ENCODE data around the gene DDX20. TPM values are rescaled to one million over a fixed set of nuclear protein-coding genes. Genes with fewer than 3 reads are reported as not detected.

The DDX20 gene
- total and polyA plus RNA-seq, 2 donors, result 10.9 to 17.8 TPM

GRCh38 chr1:111770916-111771315 lies 15.2 kb downstream of the DDX20 start:
- H3K9me3 ChIP-seq (ENCODE audit: control insufficient read depth in 2 of 2, insufficient read depth in 1 of 2, low read length in 1 of 2), result no peaks in the 10 kb centered on the region
- H3K36me3 ChIP-seq (ENCODE audit: control insufficient read depth in 2 of 2, insufficient read depth in 2 of 2, low read length in 1 of 2), result peaks cover 7 to 19% of the 10 kb centered on the region in 2 donors
- no peaks in the 10 kb centered on the region for H3K4me1 ChIP-seq (ENCODE audit: control insufficient read depth in 2 of 2, insufficient read depth in 2 of 2, low read length in 2 of 2)
- WGBS, result 98% methylated on average over 4 of the region's 4 CpGs
- no peak for DNase-seq (ENCODE audit: low read depth in 6 of 9, low spot score in 9 of 9)
- H3K27me3 ChIP-seq (ENCODE audit: control insufficient read depth in 2 of 2, insufficient read depth in 1 of 2, low read length in 1 of 2), result no peaks in the 10 kb centered on the region
- H3K4me3 ChIP-seq (ENCODE audit: low read length in 2 of 2), result no peak overlapping the region
- H3K27ac ChIP-seq (ENCODE audit: low read depth in 1 of 2, low read length in 1 of 2), result no peak overlapping the region

GRCh38 chr1:111775966-111776365 lies 20.3 kb downstream of the DDX20 start:
- H3K36me3 ChIP-seq (ENCODE audit: control insufficient read depth in 2 of 2, insufficient read depth in 2 of 2, low read length in 1 of 2), result no peaks in the 10 kb centered on the region
- 96% methylated on average over 9 of the region's 9 CpGs for WGBS
- no peaks in the 10 kb centered on the region for H3K9me3 ChIP-seq (ENCODE audit: control insufficient read depth in 2 of 2, insufficient read depth in 1 of 2, low read length in 1 of 2)
- no peak overlapping the region for H3K27ac ChIP-seq (ENCODE audit: low read depth in 1 of 2, low read length in 1 of 2)
- no peak for DNase-seq (ENCODE audit: low read depth in 6 of 9, low spot score in 9 of 9)
- peaks cover 0 to 10% of the 10 kb centered on the region in 2 donors for H3K27me3 ChIP-seq (ENCODE audit: control insufficient read depth in 2 of 2, insufficient read depth in 1 of 2, low read length in 1 of 2)
- H3K4me3 ChIP-seq (ENCODE audit: low read length in 2 of 2), result no peak overlapping the region
- no peaks in the 10 kb centered on the region for H3K4me1 ChIP-seq (ENCODE audit: control insufficient read depth in 2 of 2, insufficient read depth in 2 of 2, low read length in 2 of 2)

GRCh38 chr1:111776391-111776790 lies 20.7 kb downstream of the DDX20 start:
- WGBS, result 97% methylated on average over 2 of the region's 2 CpGs
- no peaks in the 10 kb centered on the region for H3K4me1 ChIP-seq (ENCODE audit: control insufficient read depth in 2 of 2, insufficient read depth in 2 of 2, low read length in 2 of 2)
- no peaks in the 10 kb centered on the region for H3K36me3 ChIP-seq (ENCODE audit: control insufficient read depth in 2 of 2, insufficient read depth in 2 of 2, low read length in 1 of 2)
- peaks cover 0 to 10% of the 10 kb centered on the region in 2 donors for H3K27me3 ChIP-seq (ENCODE audit: control insufficient read depth in 2 of 2, insufficient read depth in 1 of 2, low read length in 1 of 2)
- H3K9me3 ChIP-seq (ENCODE audit: control insufficient read depth in 2 of 2, insufficient read depth in 1 of 2, low read length in 1 of 2), result no peaks in the 10 kb centered on the region
- H3K27ac ChIP-seq (ENCODE audit: low read depth in 1 of 2, low read length in 1 of 2), result no peak overlapping the region
- no peak overlapping the region for H3K4me3 ChIP-seq (ENCODE audit: low read length in 2 of 2)
- DNase-seq (ENCODE audit: low read depth in 6 of 9, low spot score in 9 of 9), result no peak

DNA sequence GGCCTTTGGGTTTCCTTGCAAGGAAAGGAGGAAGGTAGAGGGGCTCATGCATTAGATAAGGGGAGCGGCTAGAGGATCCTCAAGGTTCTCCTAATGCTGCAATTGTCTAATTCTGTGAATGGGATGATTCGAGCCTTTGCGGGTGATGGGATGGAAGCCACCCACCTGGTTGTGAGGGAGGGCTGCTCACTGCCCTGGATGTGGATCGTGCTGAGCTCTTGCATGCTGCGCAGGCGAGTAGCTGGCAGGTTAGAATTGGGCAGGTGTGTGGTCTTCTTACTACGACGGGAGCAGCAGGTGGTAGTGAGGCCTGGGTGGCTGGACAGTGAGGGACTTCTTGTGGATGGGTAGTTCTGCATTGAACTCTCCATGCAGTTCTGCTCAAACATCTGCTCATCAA lies 21.2 kb downstream of the DDX20 start:
- WGBS, result over 99% methylated on average over 8 of the region's 8 CpGs
- H3K4me1 ChIP-seq (ENCODE audit: control insufficient read depth in 2 of 2, insufficient read depth in 2 of 2, low read length in 2 of 2), result no peaks in the 10 kb centered on the region
- no peak overlapping the region for H3K4me3 ChIP-seq (ENCODE audit: low read length in 2 of 2)
- DNase-seq (ENCODE audit: low read depth in 6 of 9, low spot score in 9 of 9), result no peak
- no peaks in the 10 kb centered on the region for H3K9me3 ChIP-seq (ENCODE audit: control insufficient read depth in 2 of 2, insufficient read depth in 1 of 2, low read length in 1 of 2)
- H3K27ac ChIP-seq (ENCODE audit: low read depth in 1 of 2, low read length in 1 of 2), result no peak overlapping the region
- H3K36me3 ChIP-seq (ENCODE audit: control insufficient read depth in 2 of 2, insufficient read depth in 2 of 2, low read length in 1 of 2), result no peaks in the 10 kb centered on the region
- peaks cover 0 to 10% of the 10 kb centered on the region in 2 donors for H3K27me3 ChIP-seq (ENCODE audit: control insufficient read depth in 2 of 2, insufficient read depth in 1 of 2, low read length in 1 of 2)

- no peak overlapping the region for H3K4me3 ChIP-seq (ENCODE audit: low read length in 2 of 2)
- no peaks in the 10 kb centered on the region for H3K36me3 ChIP-seq (ENCODE audit: control insufficient read depth in 2 of 2, insufficient read depth in 2 of 2, low read length in 1 of 2)
- 90% methylated on average over 1 of the region's 1 CpG for WGBS
- peaks cover 0 to 10% of the 10 kb centered on the region in 2 donors for H3K27me3 ChIP-seq (ENCODE audit: control insufficient read depth in 2 of 2, insufficient read depth in 1 of 2, low read length in 1 of 2)
- H3K27ac ChIP-seq (ENCODE audit: low read depth in 1 of 2, low read length in 1 of 2), result no peak overlapping the region
- H3K4me1 ChIP-seq (ENCODE audit: control insufficient read depth in 2 of 2, insufficient read depth in 2 of 2, low read length in 2 of 2), result no peaks in the 10 kb centered on the region
- DNase-seq (ENCODE audit: low read depth in 6 of 9, low spot score in 9 of 9), result no peak
- no peaks in the 10 kb centered on the region for H3K9me3 ChIP-seq (ENCODE audit: control insufficient read depth in 2 of 2, insufficient read depth in 1 of 2, low read length in 1 of 2)
Observed at GRCh38 chr1:111777301-111777700, 21.6 kb downstream of the DDX20 start.

DNA sequence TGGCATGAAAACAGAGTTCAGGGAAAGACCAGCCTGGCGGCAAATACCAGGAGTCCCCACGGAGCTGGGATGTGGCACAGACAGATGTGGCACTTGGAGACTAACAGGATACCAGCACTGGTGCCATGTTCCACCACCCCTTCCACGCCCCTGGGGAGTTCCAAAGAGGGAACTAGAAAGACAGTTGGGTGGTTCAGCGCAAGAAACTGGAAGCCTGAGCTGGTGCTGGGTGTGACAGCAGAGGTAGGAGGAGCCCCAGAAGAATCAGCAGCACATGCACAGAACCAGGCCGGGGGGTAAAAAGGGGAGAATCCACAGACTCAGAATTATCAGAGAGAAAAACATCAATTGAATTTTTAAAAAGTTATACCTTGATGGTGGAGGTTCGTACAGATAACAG lies 22.4 kb downstream of the DDX20 start:
- no peak for DNase-seq (ENCODE audit: low read depth in 6 of 9, low spot score in 9 of 9)
- Histone ChIP-seq H3K27me3 (ENCODE audit: control insufficient read depth in 2 of 2, insufficient read depth in 1 of 2, low read length in 1 of 2) (peaks cover 0 to 10% of the 10 kb centered on the region in 2 donors), H3K27ac (ENCODE audit: low read depth in 1 of 2, low read length in 1 of 2) (no peak overlapping the region), H3K4me1 (ENCODE audit: control insufficient read depth in 2 of 2, insufficient read depth in 2 of 2, low read length in 2 of 2) (no peaks in the 10 kb centered on the region), H3K36me3 (ENCODE audit: control insufficient read depth in 2 of 2, insufficient read depth in 2 of 2, low read length in 1 of 2) (no peaks in the 10 kb centered on the region), H3K4me3 (ENCODE audit: low read length in 2 of 2) (no peak overlapping the region), H3K9me3 (ENCODE audit: control insufficient read depth in 2 of 2, insufficient read depth in 1 of 2, low read length in 1 of 2) (no peaks in the 10 kb centered on the region)
- 94% methylated on average over 6 of the region's 6 CpGs for WGBS

- Histone ChIP-seq H3K4me1 (ENCODE audit: control insufficient read depth in 2 of 2, insufficient read depth in 2 of 2, low read length in 2 of 2) (no peaks in the 10 kb centered on the region), H3K36me3 (ENCODE audit: control insufficient read depth in 2 of 2, insufficient read depth in 2 of 2, low read length in 1 of 2) (no peaks in the 10 kb centered on the region), H3K27me3 (ENCODE audit: control insufficient read depth in 2 of 2, insufficient read depth in 1 of 2, low read length in 1 of 2) (peaks cover 0 to 10% of the 10 kb centered on the region in 2 donors), H3K4me3 (ENCODE audit: low read length in 2 of 2) (no peak overlapping the region), H3K9me3 (ENCODE audit: control insufficient read depth in 2 of 2, insufficient read depth in 1 of 2, low read length in 1 of 2) (no peaks in the 10 kb centered on the region), H3K27ac (ENCODE audit: low read depth in 1 of 2, low read length in 1 of 2) (no peak overlapping the region)
- DNase-seq (ENCODE audit: low read depth in 6 of 9, low spot score in 9 of 9), result no peak
- 92% methylated on average over 2 of the region's 2 CpGs for WGBS
Observed at GRCh38 chr1:111778541-111779051, 22.9 kb downstream of the DDX20 start.

DNA sequence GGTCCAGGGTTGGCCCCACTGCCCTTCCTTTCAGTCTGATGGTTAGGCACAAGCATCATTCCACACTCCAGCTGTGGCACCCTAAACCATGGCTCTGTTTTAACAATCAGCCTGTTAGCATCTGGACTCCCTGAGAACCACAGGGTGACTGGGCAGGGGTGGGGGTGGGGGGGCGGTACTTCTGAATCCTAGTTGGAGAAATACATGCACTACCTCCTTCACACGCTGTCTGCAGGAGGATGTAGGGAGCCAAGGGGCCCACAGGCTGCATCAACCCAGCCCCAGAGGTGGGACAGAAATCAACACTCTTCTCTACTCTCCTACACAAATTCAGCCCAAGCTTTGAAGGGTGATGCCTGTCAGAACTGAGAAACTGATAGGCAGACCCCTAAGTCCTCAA lies 23.8 kb downstream of the DDX20 start:
- 99% methylated on average over 2 of the region's 2 CpGs for WGBS
- DNase-seq (ENCODE audit: low read depth in 6 of 9, low spot score in 9 of 9), result no peak
- Histone ChIP-seq H3K27ac (ENCODE audit: low read depth in 1 of 2, low read length in 1 of 2) (no peak overlapping the region), H3K4me3 (ENCODE audit: low read length in 2 of 2) (no peak overlapping the region), H3K4me1 (ENCODE audit: control insufficient read depth in 2 of 2, insufficient read depth in 2 of 2, low read length in 2 of 2) (no peaks in the 10 kb centered on the region), H3K9me3 (ENCODE audit: control insufficient read depth in 2 of 2, insufficient read depth in 1 of 2, low read length in 1 of 2) (no peaks in the 10 kb centered on the region), H3K36me3 (ENCODE audit: control insufficient read depth in 2 of 2, insufficient read depth in 2 of 2, low read length in 1 of 2) (no peaks in the 10 kb centered on the region), H3K27me3 (ENCODE audit: control insufficient read depth in 2 of 2, insufficient read depth in 1 of 2, low read length in 1 of 2) (peaks cover 0 to 10% of the 10 kb centered on the region in 2 donors)

GRCh38 chr1:111784273-111784901 lies 28.7 kb downstream of the DDX20 start:
- no peak overlapping the region for H3K27ac ChIP-seq (ENCODE audit: low read depth in 1 of 2, low read length in 1 of 2)
- no peak overlapping the region for H3K4me3 ChIP-seq (ENCODE audit: low read length in 2 of 2)
- 94% methylated on average over 4 of the region's 4 CpGs for WGBS
- no peaks in the 10 kb centered on the region for H3K4me1 ChIP-seq (ENCODE audit: control insufficient read depth in 2 of 2, insufficient read depth in 2 of 2, low read length in 2 of 2)
- no peaks in the 10 kb centered on the region for H3K9me3 ChIP-seq (ENCODE audit: control insufficient read depth in 2 of 2, insufficient read depth in 1 of 2, low read length in 1 of 2)
- H3K36me3 ChIP-seq (ENCODE audit: control insufficient read depth in 2 of 2, insufficient read depth in 2 of 2, low read length in 1 of 2), result no peaks in the 10 kb centered on the region
- peaks cover 0 to 24% of the 10 kb centered on the region in 2 donors for H3K27me3 ChIP-seq (ENCODE audit: control insufficient read depth in 2 of 2, insufficient read depth in 1 of 2, low read length in 1 of 2)
- no peak for DNase-seq (ENCODE audit: low read depth in 6 of 9, low spot score in 9 of 9)

All from thymus (tissue), 11 donors.